SK-N-SH (cell line): ENCODE measurements around the gene CELSR2.

ENCODE experiments used
- CTCF ChIP-seq: fragments of 200-600 bp; sonication (generic); IDR thresholded peaks from 2 replicates; pipeline ENCODE4 v1.6.1; 2017; ENCODE audit warnings: antibody characterized with exemption, mild to moderate bottlenecking, moderate library complexity
- EZH2phosphoT487 ChIP-seq: fragments of 200-600 bp; sonication (generic); IDR thresholded peaks from 2 replicates; pipeline ENCODE4 v1.6.1; 2017; ENCODE audit warnings: low read depth, mixed run types, mild to moderate bottlenecking, antibody characterized with exemption, moderate library complexity, borderline replicate concordance
- FOSL2 ChIP-seq: IDR thresholded peaks from 2 replicates; pipeline ENCODE4 v1.4.0; 2012; ENCODE audit warnings: low read depth, mild to moderate bottlenecking, moderate library complexity, borderline replicate concordance
- MXI1 ChIP-seq: IDR thresholded peaks from 2 replicates; pipeline ENCODE4 v1.6.1; 2012; ENCODE audit warnings: mild to moderate bottlenecking, low read depth, low read length, improper control_type of control experiment
- NRF1 ChIP-seq: IDR thresholded peaks from 2 replicates; pipeline ENCODE4 v1.6.1; 2012; ENCODE audit warnings: low read depth, mild to moderate bottlenecking, low read length
- USF2 ChIP-seq: fragments of 150-350 bp; IDR thresholded peaks from 2 replicates; pipeline ENCODE4 v1.6.1; 2017; ENCODE audit warnings: antibody characterized with exemption, low read length, low read depth, borderline replicate concordance

- TF ChIP-seq EZH2phosphoT487 (no peak), NRF1 (no peak), FOSL2 (no peak), CTCF (no peak), USF2 (no peak), MXI1 (no peak)
Measured at GRCh38 chr1:109252893-109253802, 3.8 kb downstream of the CELSR2 start.
